Sigmoid colon (tissue), 7 donors: ENCODE data around the gene SETMAR. TPM values are rescaled to one million over a fixed set of nuclear protein-coding genes. Genes with fewer than 3 reads are reported as not detected.

Experiments
- DNase-seq: peaks from one replicate; pipeline ENCODE4 v3.0.0-alpha.2; 2019
- H3K27ac ChIP-seq, 4 donors: fragments of 200-600 bp; sonication (generic); one replicate each; pipeline ENCODE4 v1.5.1; 2016 to 2019; ENCODE audit warnings: mild to moderate bottlenecking in 1 of 4
- H3K27me3 ChIP-seq, 3 donors: fragments of 200-600 bp; sonication (generic); one replicate each; pipeline ENCODE4 v1.5.1; 2019; ENCODE audit warnings: mild to moderate bottlenecking in 1 of 3
- H3K36me3 ChIP-seq, 4 donors: fragments of 200-600 bp; sonication (generic); one replicate each; pipeline ENCODE4 v1.5.1; 2016 to 2019
- H3K4me1 ChIP-seq, 4 donors: fragments of 200-600 bp; sonication (generic); one replicate each; pipeline ENCODE4 v1.5.1; 2017 to 2019
- H3K4me3 ChIP-seq, 4 donors: fragments of 200-600 bp; sonication (generic); one replicate each; pipeline ENCODE4 v1.5.1; 2017 to 2019; ENCODE audit warnings: mild to moderate bottlenecking in 2 of 4, moderate library complexity in 1 of 4
- H3K9me3 ChIP-seq, 4 donors: fragments of 200-600 bp in 3 of 4; sonication (generic) in 3 of 4; one replicate each; pipeline versions ENCODE4 v1.5.1 to v1.6.1; 2013 to 2019
- CTCF ChIP-seq, 4 experiments: fragments of 450-650 bp in 3 of 4; fragments of 200-600 bp in 1 of 4; IDR thresholded peaks; one replicate each; pipeline ENCODE4 v1.5.1; 2016 to 2019; ENCODE audit warnings: antibody characterized with exemption in 4 of 4, mild to moderate bottlenecking in 3 of 4, moderate library complexity in 2 of 4
- EP300 ChIP-seq, 4 donors: sonication (generic); formaldehyde crosslinking; IDR thresholded peaks; one replicate each; pipeline ENCODE4 v1.6.1; 2017; ENCODE audit warnings: antibody characterized with exemption in 4 of 4
- POLR2A ChIP-seq, 2 donors: fragments of 450-650 bp; IDR thresholded peaks; one replicate each; pipeline ENCODE4 v1.6.1; 2016; ENCODE audit warnings: antibody characterized with exemption in 2 of 2, mild to moderate bottlenecking in 2 of 2, moderate library complexity in 2 of 2
- POLR2AphosphoS5 ChIP-seq, 4 donors: sonication (generic); formaldehyde crosslinking; IDR thresholded peaks; one replicate each; pipeline ENCODE4 v1.6.1; 2017; ENCODE audit warnings: antibody characterized with exemption in 4 of 4
- WGBS, 2 donors: extraction: QIAGEN DNeasy Blood & Tissue Kit; methylation state at CpG; one replicate each; pipeline ENCODE4 v1.1.7; 2013; 5-methylcytosine and 5-hydroxymethylcytosine counted together
- intact Hi-C: fragments of 100-400 bp; cut with DNase I; formaldehyde crosslinking; loops from one replicate; pipeline ENCODE4 v1.15.1; 2023
- polyA plus RNA-seq, 3 donors: library from polyadenylated mRNA; stranded (reverse); fragments of 200-250 nt; gene quantifications; one replicate each; pipeline ENCODE4 v1.2.3, GENCODE V29; 2013
- total RNA-seq, 4 donors: library from RNA; depleted of rRNA; stranded (reverse); fragments of >200 nt; gene quantifications; one replicate each; pipeline ENCODE4 v1.1.0, GENCODE V29; 2016
- donor health status: healthy with polysubstance abuse.
- donor health status: Bipolar disorder and iron deficiency.
- donor health status: healthy.

SETMAR gene
- total and polyA plus RNA-seq, 7 donors, result 8.8 to 36.4 (median 15.3) TPM

GRCh38 chr3:4320096-4320911, 17.1 kb downstream of the SETMAR start:
- Histone ChIP-seq H3K4me1 (peaks cover 0 to 22% (median 18%) of the 10 kb centered on the region in 4 donors), H3K27me3 (no peaks in the 10 kb centered on the region), H3K27ac (peak overlapping the region in 2 of 4 donors; percentile 15 to 20), H3K36me3 (peaks cover 0 to 17% (median 4%) of the 10 kb centered on the region in 4 donors), H3K4me3 (no peak overlapping the region), H3K9me3 (no peaks in the 10 kb centered on the region)
- intact Hi-C loops, result no loop called here
- no peak for DNase-seq
- TF ChIP-seq CTCF (IDR thresholded peaks at IDR 0.05) (no peak), POLR2AphosphoS5 (IDR thresholded peaks at IDR 0.05) (peak in 2 of 4 donors; percentile 38 to 43)

- no peak for DNase-seq
- Histone ChIP-seq H3K4me1 (peaks cover 0 to 31% (median 18%) of the 10 kb centered on the region in 4 donors), H3K27me3 (no peaks in the 10 kb centered on the region), H3K4me3 (no peak overlapping the region), H3K36me3 (peaks cover 0 to 5% (median 1%) of the 10 kb centered on the region in 4 donors), H3K27ac (no peak overlapping the region), H3K9me3 (no peaks in the 10 kb centered on the region)
- intact Hi-C loops, result no loop called here
- TF ChIP-seq CTCF (IDR thresholded peaks at IDR 0.05) (no peak), POLR2A (IDR thresholded peaks at IDR 0.05) (no peak), POLR2AphosphoS5 (IDR thresholded peaks at IDR 0.05) (no peak), EP300 (IDR thresholded peaks at IDR 0.05) (no peak)
- 81% methylated on average over 1 of the region's 1 CpG for WGBS, 2 donors
These were observed 18.6 kb downstream of the SETMAR start for GRCh38 chr3:4321732-4322131.

GRCh38 chr3:4322635-4323034, 19.5 kb downstream of the SETMAR start:
- intact Hi-C loops, result no loop called here
- TF ChIP-seq CTCF (IDR thresholded peaks at IDR 0.05) (no peak), POLR2A (IDR thresholded peaks at IDR 0.05) (no peak)
- Histone ChIP-seq H3K27me3 (no peaks in the 10 kb centered on the region), H3K9me3 (no peaks in the 10 kb centered on the region), H3K27ac (no peak overlapping the region), H3K36me3 (no peaks in the 10 kb centered on the region), H3K4me3 (no peak overlapping the region), H3K4me1 (peaks cover 0 to 31% (median 18%) of the 10 kb centered on the region in 4 donors)
- 84 to 88% methylated on average over 1 of the region's 1 CpG for WGBS, 2 donors
- DNase-seq, result no peak

DNA sequence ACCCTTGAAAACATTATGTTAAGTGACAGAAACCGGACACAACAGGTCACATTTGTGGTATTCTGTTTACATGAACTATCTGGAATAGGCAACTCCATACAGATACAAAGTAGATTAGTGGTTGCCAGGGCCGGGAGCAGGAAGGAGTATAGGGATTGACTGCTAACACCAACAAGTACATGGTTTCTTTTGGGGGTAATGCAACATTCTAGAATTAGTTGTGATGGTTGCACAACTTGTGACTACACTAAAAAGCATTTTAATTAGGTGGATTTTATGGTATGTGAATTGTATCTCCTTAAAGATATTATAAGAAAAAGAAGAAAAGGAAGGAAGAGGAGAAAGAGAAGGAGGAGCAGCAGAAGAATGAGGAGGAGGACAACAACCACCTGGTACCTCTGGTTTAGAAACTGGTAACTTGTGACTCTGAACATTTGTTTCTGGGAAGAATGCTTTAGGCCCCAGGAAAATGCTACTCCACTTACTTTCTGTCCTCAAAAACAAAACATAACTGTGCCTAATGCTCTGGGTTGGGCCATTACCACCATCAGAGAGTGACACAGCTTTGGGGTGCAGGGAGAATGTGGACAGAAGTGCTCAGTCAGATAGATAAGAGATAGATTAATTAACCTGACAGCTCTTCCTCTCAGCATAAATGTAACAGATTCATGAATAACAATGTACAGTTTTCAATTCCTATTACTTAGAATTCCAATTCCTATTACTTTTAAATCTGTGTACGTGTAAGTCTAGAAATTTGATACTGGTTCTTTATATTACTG, 20.3 kb downstream of the SETMAR start:
- intact Hi-C loops, result no loop called here
- Histone ChIP-seq H3K36me3 (no peaks in the 10 kb centered on the region), H3K4me1 (peaks cover 0 to 31% (median 18%) of the 10 kb centered on the region in 4 donors), H3K27ac (no peak overlapping the region), H3K9me3 (no peaks in the 10 kb centered on the region), H3K27me3 (no peaks in the 10 kb centered on the region), H3K4me3 (no peak overlapping the region)
- TF ChIP-seq POLR2AphosphoS5 (IDR thresholded peaks at IDR 0.05) (no peak), CTCF (IDR thresholded peaks at IDR 0.05) (no peak), POLR2A (IDR thresholded peaks at IDR 0.05) (no peak), EP300 (IDR thresholded peaks at IDR 0.05) (no peak)
- DNase-seq, result no peak
- 89 to 92% methylated on average over 3 of the region's 3 CpGs for WGBS, 2 donors
